Measurements from ENCODE around the gene FOXN3. TPM values are rescaled to one million over a fixed set of nuclear protein-coding genes. Genes with fewer than 3 reads are reported as not detected.
A peak's percentile ranks its signal among the peaks of the same experiment; 100 is the strongest.

Gene FOXN3
- total RNA-seq, 1 experiment from 2014 or later, result 125 TPM

DNA sequence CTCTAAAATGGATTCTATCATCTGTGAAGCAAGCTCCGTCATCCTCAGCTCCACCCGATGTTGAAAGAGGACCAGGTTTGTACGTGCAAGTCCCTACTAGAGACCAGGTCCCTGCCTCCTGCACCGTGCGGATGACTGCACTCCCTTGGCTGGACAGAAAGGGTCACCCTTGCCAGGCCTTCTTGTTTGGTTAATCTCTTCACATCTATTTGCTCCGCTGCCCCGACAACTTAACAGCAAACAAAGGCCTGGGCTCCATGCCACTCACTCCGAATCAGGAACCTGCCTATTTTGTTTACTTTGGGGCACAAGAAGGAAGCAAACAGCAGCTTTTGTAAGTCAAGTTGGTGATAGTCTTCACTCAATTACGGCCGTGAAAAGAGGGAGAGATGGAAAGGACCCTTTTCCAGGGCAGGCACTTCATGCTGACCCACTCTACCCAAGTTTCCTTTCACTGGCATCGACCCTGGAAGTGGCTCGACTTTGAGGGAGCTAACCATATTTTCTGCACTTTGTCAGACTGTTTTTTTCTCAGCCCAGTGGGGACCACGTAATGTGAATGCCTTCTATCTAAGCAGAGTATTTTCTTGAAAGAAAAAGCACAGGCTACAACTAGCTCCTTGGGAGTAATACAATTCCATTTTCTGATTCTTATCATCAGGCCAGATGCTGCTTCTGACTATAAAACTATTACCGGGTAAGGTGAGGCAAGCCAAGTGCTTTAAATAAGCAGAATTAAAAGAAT, 202.6 kb downstream of the FOXN3 start:
- H4K8ac ChIP-seq (replicated peaks; ENCODE audit: insufficient read length, low read depth, low read length), result no peak overlapping the region
- H3K27me3 Mint-ChIP-seq (ENCODE audit: low read depth), result no peaks in the 10 kb centered on the region
- no peak overlapping the region for H3K56ac ChIP-seq (ENCODE audit: insufficient read length, low read depth, low read length)
- H3K36me3 Mint-ChIP-seq (ENCODE audit: insufficient read depth in 1 of 3, low read depth in 3 of 3), result peaks cover 0 to 16% (median 1%) of the 10 kb centered on the region in 3 experiments; a peak in 5 of 7 replicates
- peaks cover 30 to 34% of the 10 kb centered on the region in 2 experiments for H3K4me1 Mint-ChIP-seq
- H2BK120ac ChIP-seq (ENCODE audit: low read depth, low read length, poor library complexity, severe bottlenecking), result no peak overlapping the region
- TF ChIP-seq, protein P1, sequence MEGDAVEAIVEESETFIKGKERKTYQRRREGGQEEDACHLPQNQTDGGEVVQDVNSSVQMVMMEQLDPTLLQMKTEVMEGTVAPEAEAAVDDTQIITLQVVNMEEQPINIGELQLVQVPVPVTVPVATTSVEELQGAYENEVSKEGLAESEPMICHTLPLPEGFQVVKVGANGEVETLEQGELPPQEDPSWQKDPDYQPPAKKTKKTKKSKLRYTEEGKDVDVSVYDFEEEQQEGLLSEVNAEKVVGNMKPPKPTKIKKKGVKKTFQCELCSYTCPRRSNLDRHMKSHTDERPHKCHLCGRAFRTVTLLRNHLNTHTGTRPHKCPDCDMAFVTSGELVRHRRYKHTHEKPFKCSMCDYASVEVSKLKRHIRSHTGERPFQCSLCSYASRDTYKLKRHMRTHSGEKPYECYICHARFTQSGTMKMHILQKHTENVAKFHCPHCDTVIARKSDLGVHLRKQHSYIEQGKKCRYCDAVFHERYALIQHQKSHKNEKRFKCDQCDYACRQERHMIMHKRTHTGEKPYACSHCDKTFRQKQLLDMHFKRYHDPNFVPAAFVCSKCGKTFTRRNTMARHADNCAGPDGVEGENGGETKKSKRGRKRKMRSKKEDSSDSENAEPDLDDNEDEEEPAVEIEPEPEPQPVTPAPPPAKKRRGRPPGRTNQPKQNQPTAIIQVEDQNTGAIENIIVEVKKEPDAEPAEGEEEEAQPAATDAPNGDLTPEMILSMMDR (conservative IDR thresholded peaks at IDR 0.05), result no peak
- H3K4me2 ChIP-seq (ENCODE audit: insufficient read depth, insufficient read length, low read length), result no peak overlapping the region
- no peaks in the 10 kb centered on the region for H3K79me1 ChIP-seq (ENCODE audit: insufficient read depth, low read depth, low read length, poor library complexity, severe bottlenecking)
- H3K27ac ChIP-seq (ENCODE audit: insufficient read length, low read depth, low read length), result no peak overlapping the region
- no peak overlapping the region for H4K5ac ChIP-seq (ENCODE audit: insufficient read length, low read depth, low read length)
- no peak overlapping the region for H4K91ac ChIP-seq (ENCODE audit: insufficient read length, low read depth, low read length)
- no peak overlapping the region for H3T11ph ChIP-seq (ENCODE audit: low read length)
- no peaks in the 10 kb centered on the region for H3K23me2 ChIP-seq (ENCODE audit: insufficient read length, low read depth, low read length, poor library complexity, severe bottlenecking)
- peak overlapping the region; percentile 23 to 66 (median 46); a peak in 3 of 7 replicates for H3K27ac Mint-ChIP-seq
- no peak overlapping the region for H3K18ac ChIP-seq (ENCODE audit: insufficient read length, low read depth, low read length)
- no peaks in the 10 kb centered on the region for H3K27me3 ChIP-seq (ENCODE audit: insufficient read depth, low read length)
- H2BK15ac ChIP-seq (ENCODE audit: low read depth, low read length), result no peak overlapping the region
- no peak overlapping the region for H3K23ac ChIP-seq (ENCODE audit: insufficient read length, low read depth, low read length)
- no peak overlapping the region for H2AK5ac ChIP-seq (ENCODE audit: insufficient read length, low read length)
- H2AFZ ChIP-seq (ENCODE audit: low read length), result no peak overlapping the region
- H3K9me3 ChIP-seq (ENCODE audit: control insufficient read depth, low read depth, low read length), result no peaks in the 10 kb centered on the region
- DNase-seq, result no peak
- no peak overlapping the region for H2BK5ac ChIP-seq (ENCODE audit: insufficient read length, low read length)
- peak overlapping the region; percentile 13; the same call in 1 of the 2 replicates for H3K14ac ChIP-seq (ENCODE audit: insufficient read depth, low read length)
- H3K79me2 ChIP-seq (ENCODE audit: insufficient read depth, low read length), result 0 out of 2 replicates have a peak, but pooled peaks cover 1% of the 10 kb centered on the region
- peaks cover 4% of the 10 kb centered on the region; the same call in 1 of the 2 replicates for H3K4me1 ChIP-seq (ENCODE audit: insufficient read depth, low read length)
- H2BK12ac ChIP-seq (ENCODE audit: insufficient read length, low read depth, low read length), result no peak overlapping the region
- no peak overlapping the region for H3K4me3 Mint-ChIP-seq
- no peaks in the 10 kb centered on the region for H4K20me1 ChIP-seq (ENCODE audit: control insufficient read depth, insufficient read depth, insufficient read length)
- no CpG with 5 or more reads among the region's 14 CpGs for WGBS (ENCODE audit: extremely low coverage, insufficient read length, low lambda C conversion rate)
- no peak overlapping the region for H3K4ac ChIP-seq (ENCODE audit: low read depth, low read length)
- no peak overlapping the region for H3K9ac ChIP-seq (ENCODE audit: extremely low read depth, insufficient read length, low read length)
- H2BK20ac ChIP-seq (ENCODE audit: low read depth, low read length, poor library complexity, severe bottlenecking), result no peak overlapping the region
- H3K9me3 Mint-ChIP-seq, result no peaks in the 10 kb centered on the region
